A549 (cell line): Measurements from ENCODE around the gene LEKR1. TPM values are rescaled to one million over a fixed set of nuclear protein-coding genes. Genes with fewer than 3 reads are reported as not detected.

ENCODE experiments used
- ATAC-seq, 2 experiments: fragments of 200-7000 bp in 1 of 2; fragments of >200 bp in 1 of 2; cut with Nextera tagmentation in 1 of 2; cut with Tn5 transposase in 1 of 2; 3 replicates each; pipeline versions ENCODE4 v1.8.0 to v1.9.1; 2018 to 2020; ENCODE audit warnings: mild to moderate bottlenecking in 1 of 2, moderate library complexity in 1 of 2
- CTCF ChIA-PET: fragments of 300-600 bp; sonication (Branson Sonifier 250); formaldehyde crosslinking; extraction: SDS; loops from one replicate; lab custom pipeline; 2021; ENCODE audit warnings: antibody characterized with exemption, inconsistent platforms; lab: Yijun Ruan, JAX
- POLR2A ChIA-PET: fragments of 350-600 bp; formaldehyde crosslinking; extraction: SDS; loops from one replicate; lab custom pipeline; 2021; ENCODE audit warnings: antibody characterized with exemption, inconsistent platforms; lab: Yijun Ruan, JAX
- DNase-seq, 2 experiments: peaks; one replicate each; pipeline versions ENCODE4 v3.0.0 to v3.0.0-alpha.2; 2011 to 2016; ENCODE audit warnings: low read depth in 1 of 2, low spot score in 1 of 2
- FAIRE-seq: peaks from 2 replicates; lab custom pipeline; 2011; peaks lifted over from hg19 to GRCh38; lab: Jason Lieb, UNC
- H3K27ac ChIP-seq, 2 experiments: fragments of >200 bp; sonication (Bioruptor Twin); formaldehyde crosslinking; 3 replicates each; pipeline ENCODE4 v1.5.1; 2016 to 2017
- H3K4me1 ChIP-seq: fragments of >200 bp; sonication (Bioruptor Twin); formaldehyde crosslinking; 3 replicates; pipeline ENCODE4 v1.6.1; 2016
- H3K4me2 ChIP-seq: fragments of >200 bp; sonication (Bioruptor Twin); formaldehyde crosslinking; 3 replicates; pipeline ENCODE4 v1.6.1; 2016
- H3K4me3 ChIP-seq: fragments of >200 bp; sonication (Bioruptor Twin); formaldehyde crosslinking; 3 replicates; pipeline ENCODE4 v1.5.1; 2016
- H3K9me3 ChIP-seq: fragments of >200 bp; sonication (Bioruptor Twin); formaldehyde crosslinking; 3 replicates; pipeline ENCODE4 v1.6.1; 2016
- CEBPB ChIP-seq, 2 experiments: fragments of >200 bp in 1 of 2; sonication (Bioruptor Twin) in 1 of 2; formaldehyde crosslinking in 1 of 2; IDR thresholded peaks; 2 replicates each; pipeline ENCODE4 v1.6.1; 2012 to 2016
- FOSB ChIP-seq: fragments of 250-450 bp; sonication (Bioruptor Pico); IDR thresholded peaks from 2 replicates; pipeline ENCODE4 v1.5.0; 2020; ENCODE audit warnings: mild to moderate bottlenecking, moderate library complexity
- FOXS1 ChIP-seq: fragments of 250-450 bp; sonication (Bioruptor Pico); IDR thresholded peaks from 2 replicates; pipeline ENCODE4 v1.5.0; 2020; ENCODE audit warnings: mild to moderate bottlenecking, moderate library complexity
- GATA3 ChIP-seq: IDR thresholded peaks from 2 replicates; pipeline ENCODE4 v1.6.1; 2012; ENCODE audit warnings: borderline replicate concordance
- HMGXB4 ChIP-seq: fragments of 250-450 bp; sonication (Bioruptor Pico); IDR thresholded peaks from 2 replicates; pipeline ENCODE4 v1.5.0; 2021; ENCODE audit warnings: mild to moderate bottlenecking, moderate library complexity, borderline replicate concordance
- HOXB13 ChIP-seq: fragments of 250-450 bp; sonication (Bioruptor Pico); IDR thresholded peaks from 2 replicates; pipeline ENCODE4 v1.5.0; 2020; ENCODE audit warnings: low read depth, mild to moderate bottlenecking, moderate library complexity
- HOXB5 ChIP-seq: fragments of 250-450 bp; sonication (Bioruptor Pico); IDR thresholded peaks from 2 replicates; pipeline ENCODE4 v1.5.0; 2020; ENCODE audit warnings: mild to moderate bottlenecking, moderate library complexity
- JUN ChIP-seq, 2 experiments: fragments of >200 bp; sonication (Bioruptor Twin); formaldehyde crosslinking; IDR thresholded peaks; 2 replicates in 1 of 2; 3 replicates in 1 of 2; pipeline ENCODE4 v1.6.1; 2016 to 2017
- JUNB ChIP-seq: fragments of >200 bp; sonication (Bioruptor Twin); formaldehyde crosslinking; IDR thresholded peaks from 2 replicates; pipeline ENCODE4 v1.6.1; 2016
- MAFK ChIP-seq: fragments of 450-650 bp; IDR thresholded peaks from 2 replicates; pipeline ENCODE4 v1.6.1; 2014; ENCODE audit not compliant: partially characterized antibody
- MYC ChIP-seq: IDR thresholded peaks from 2 replicates; pipeline ENCODE4 v1.6.1; 2012; ENCODE audit warnings: mild to moderate bottlenecking, inconsistent platforms, low read length, improper control_type of control experiment, borderline replicate concordance
- POLR2A ChIP-seq: IDR thresholded peaks from 2 replicates; pipeline ENCODE4 v1.6.1; 2012; ENCODE audit warnings: mild to moderate bottlenecking, low read length
- POLR2AphosphoS2 ChIP-seq: conservative IDR thresholded peaks from 2 replicates; pipeline ENCODE4 v1.6.1; 2012; ENCODE audit warnings: low read length, improper control_type of control experiment, inconsistent platforms
- RAD21 ChIP-seq, 2 experiments: fragments of >200 bp in 1 of 2; sonication (Bioruptor Twin) in 1 of 2; formaldehyde crosslinking in 1 of 2; IDR thresholded peaks in 1 of 2; conservative IDR thresholded peaks in 1 of 2; 2 replicates in 1 of 2; 3 replicates in 1 of 2; pipeline ENCODE4 v1.6.1; 2012 to 2018; ENCODE audit warnings: inconsistent platforms in 1 of 2
- RARB ChIP-seq: fragments of 250-450 bp; sonication (Bioruptor Pico); IDR thresholded peaks from 2 replicates; pipeline ENCODE4 v1.8.0; 2021; ENCODE audit warnings: mild to moderate bottlenecking, moderate library complexity
- RCOR1 ChIP-seq: fragments of 150-350 bp; IDR thresholded peaks from 2 replicates; pipeline ENCODE4 v1.6.1; 2014; ENCODE audit warnings: antibody characterized with exemption, low read length, low read depth
- SMC3 ChIP-seq: fragments of >200 bp; sonication (Bioruptor Twin); formaldehyde crosslinking; IDR thresholded peaks from 3 replicates; pipeline ENCODE4 v1.6.1; 2018; ENCODE audit warnings: inconsistent platforms
- SREBF2 ChIP-seq: fragments of 450-650 bp; IDR thresholded peaks from 2 replicates; pipeline ENCODE4 v1.6.1; 2014; ENCODE audit warnings: mild to moderate bottlenecking, moderate library complexity
- ZFP36 ChIP-seq: fragments of 450-650 bp; IDR thresholded peaks from 2 replicates; pipeline ENCODE4 v1.6.1; 2014; ENCODE audit warnings: borderline replicate concordance; ENCODE audit not compliant: partially characterized antibody
- WGBS: methylation state at CpG from one replicate; pipeline ENCODE4 v1.1.6; 2017; ENCODE audit errors: missing lambda C conversion rate; 5-methylcytosine and 5-hydroxymethylcytosine counted together
- polyA plus RNA-seq, 4 experiments: library from polyadenylated mRNA; depleted of rRNA in 3 of 4; stranded (reverse); fragments of >200 nt; fragmentation: RNase III in 1 of 4; extraction: RNeasy Plus Mini Kit Qiagen cat#74134 plus additional on column Dnase treatment in 1 of 4; gene quantifications; 2 replicates in 3 of 4; 3 replicates in 1 of 4; pipeline ENCODE4 v1.2.3, GENCODE V29; 2011 to 2017
- TF ChIP-seq, protein P1 (sequence below): fragments of >200 bp; sonication (Bioruptor Twin); formaldehyde crosslinking; IDR thresholded peaks from 2 replicates; pipeline ENCODE4 v1.6.1; 2016
- TF ChIP-seq, protein P2 (sequence below): IDR thresholded peaks from 2 replicates; pipeline ENCODE4 v1.6.1; 2012
- TF ChIP-seq, protein P3 (sequence below): fragments of >200 bp; sonication (Bioruptor Twin); formaldehyde crosslinking; IDR thresholded peaks from 3 replicates; pipeline ENCODE4 v1.6.1; 2016
- TF ChIP-seq, protein P4 (sequence below): IDR thresholded peaks from 2 replicates; pipeline ENCODE4 v1.6.1; 2012

LEKR1 gene
- polyA plus RNA-seq, 2 of the 4 experiments (the other 2 are of a cell fraction) = 1.3 to 1.4 TPM

DNA sequence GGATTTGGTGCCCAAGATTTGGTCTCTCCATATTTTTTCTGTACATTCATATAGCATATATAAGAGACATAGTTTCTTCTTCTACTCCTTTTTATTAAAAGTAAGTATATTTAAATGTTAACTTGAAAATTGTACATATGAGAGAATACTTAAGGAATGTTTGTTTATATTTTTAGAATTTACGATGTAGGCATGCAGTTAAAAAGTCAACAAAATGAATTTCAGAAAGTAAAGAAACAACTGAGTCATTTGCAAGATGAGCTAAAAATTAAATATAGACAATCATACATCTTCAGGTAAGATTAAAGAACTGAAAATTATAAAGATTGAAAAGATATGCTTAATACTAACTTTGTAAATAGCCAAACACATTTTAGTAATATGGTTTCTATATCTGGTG lies 94.2 kb downstream of the LEKR1 start:
- TF ChIP-seq ZFP36 (no peak), GATA3 (no peak), SREBF2 (no peak), HOXB5 (CRISPR knock-in tag) (no peak)
- ATAC-seq (no peak), FAIRE-seq (no peak), DNase-seq (no peak)
- Histone ChIP-seq H3K27ac (no peak overlapping the region), H3K4me2 (no peak overlapping the region), H3K9me3 (no peaks in the 10 kb centered on the region), H3K4me3 (no peak overlapping the region), H3K4me1 (no peaks in the 10 kb centered on the region)
- CTCF ChIA-PET = no interaction called here
- WGBS = 42% methylated on average over 1 of the region's 1 CpG
- POLR2A ChIA-PET = no interaction called here

- FAIRE-seq = peak; percentile 65
- 86% methylated on average over 1 of the region's 1 CpG for WGBS
- no peak for DNase-seq
Measured at GRCh38 chr3:156923349-156923748, 97.2 kb downstream of the LEKR1 start.

DNA sequence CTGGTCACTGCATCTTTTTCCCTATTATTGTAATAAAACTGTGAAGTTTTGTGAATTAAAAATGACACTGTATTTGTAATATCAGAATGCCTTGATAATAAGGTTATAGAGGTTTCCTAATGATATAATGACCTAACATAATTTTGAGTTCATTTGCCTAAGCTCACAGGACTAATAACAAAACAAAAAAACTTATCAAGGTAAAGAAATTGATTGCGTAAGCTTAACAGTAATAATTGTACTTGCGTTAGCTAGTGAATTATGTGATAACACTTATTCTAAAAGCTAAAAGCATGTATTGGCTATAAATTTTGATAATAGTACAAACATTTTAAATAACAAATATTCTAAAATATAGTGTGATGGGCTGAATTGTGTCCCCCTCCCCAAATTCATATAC lies 112.6 kb downstream of the LEKR1 start:
- no peak overlapping the region for H3K4me3 ChIP-seq
- TF ChIP-seq FOSB (CRISPR knock-in tag) = no peak
- TF ChIP-seq CEBPB (IDR thresholded peaks at IDR 0.05) = 0 out of 4 replicates have a peak, but pooled peaks of 1 of the 2 experiments have one; percentile 14
- TF ChIP-seq POLR2AphosphoS2 = no peak
- TF ChIP-seq, all 56 proteins: peak for 1
- no peak for FAIRE-seq
- 91% methylated on average over 2 of the region's 2 CpGs for WGBS
- no peaks in the 10 kb centered on the region for H3K4me1 ChIP-seq
- no peaks in the 10 kb centered on the region for H3K9me3 ChIP-seq
- no peak for DNase-seq
- POLR2A ChIA-PET = interaction anchor here (0.9 kb wide), 1 partner anchor 112 kb away, joined by 3 read pairs; no protein-coding TSS in a partner anchor
- CTCF ChIA-PET = no interaction called here
- no peak overlapping the region for H3K27ac ChIP-seq
- ATAC-seq = no peak
- H3K4me2 ChIP-seq = no peak overlapping the region

More at GRCh38 chr3:156923349-156923748, 97.2 kb downstream of the LEKR1 start:
- CTCF ChIA-PET = no interaction called here
- POLR2A ChIA-PET = no interaction called here
- TF ChIP-seq HOXB13 (CRISPR knock-in tag) (no peak), JUN (IDR thresholded peaks at IDR 0.05) (no peak), FOXS1 (CRISPR knock-in tag) (no peak), RAD21 (conservative IDR thresholded peaks at IDR 0.05 in 1 of 2, IDR thresholded peaks at IDR 0.05 in 1 of 2) (no peak), RCOR1 (no peak), MYC (no peak), SMC3 (no peak), HMGXB4 (CRISPR knock-in tag) (no peak), MAFK (no peak), POLR2A (no peak), RARB (CRISPR knock-in tag) (no peak), JUNB (no peak)
- TF ChIP-seq, protein P1, sequence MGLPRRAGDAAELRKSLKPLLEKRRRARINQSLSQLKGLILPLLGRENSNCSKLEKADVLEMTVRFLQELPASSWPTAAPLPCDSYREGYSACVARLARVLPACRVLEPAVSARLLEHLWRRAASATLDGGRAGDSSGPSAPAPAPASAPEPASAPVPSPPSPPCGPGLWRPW = no peak
- TF ChIP-seq, protein P2, sequence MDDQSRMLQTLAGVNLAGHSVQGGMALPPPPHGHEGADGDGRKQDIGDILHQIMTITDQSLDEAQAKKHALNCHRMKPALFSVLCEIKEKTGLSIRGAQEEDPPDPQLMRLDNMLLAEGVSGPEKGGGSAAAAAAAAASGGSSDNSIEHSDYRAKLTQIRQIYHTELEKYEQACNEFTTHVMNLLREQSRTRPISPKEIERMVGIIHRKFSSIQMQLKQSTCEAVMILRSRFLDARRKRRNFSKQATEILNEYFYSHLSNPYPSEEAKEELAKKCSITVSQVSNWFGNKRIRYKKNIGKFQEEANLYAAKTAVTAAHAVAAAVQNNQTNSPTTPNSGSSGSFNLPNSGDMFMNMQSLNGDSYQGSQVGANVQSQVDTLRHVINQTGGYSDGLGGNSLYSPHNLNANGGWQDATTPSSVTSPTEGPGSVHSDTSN = no peak
- TF ChIP-seq, protein P3, sequence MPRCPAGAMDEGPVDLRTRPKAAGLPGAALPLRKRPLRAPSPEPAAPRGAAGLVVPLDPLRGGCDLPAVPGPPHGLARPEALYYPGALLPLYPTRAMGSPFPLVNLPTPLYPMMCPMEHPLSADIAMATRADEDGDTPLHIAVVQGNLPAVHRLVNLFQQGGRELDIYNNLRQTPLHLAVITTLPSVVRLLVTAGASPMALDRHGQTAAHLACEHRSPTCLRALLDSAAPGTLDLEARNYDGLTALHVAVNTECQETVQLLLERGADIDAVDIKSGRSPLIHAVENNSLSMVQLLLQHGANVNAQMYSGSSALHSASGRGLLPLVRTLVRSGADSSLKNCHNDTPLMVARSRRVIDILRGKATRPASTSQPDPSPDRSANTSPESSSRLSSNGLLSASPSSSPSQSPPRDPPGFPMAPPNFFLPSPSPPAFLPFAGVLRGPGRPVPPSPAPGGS = no peak
- TF ChIP-seq, protein P4, sequence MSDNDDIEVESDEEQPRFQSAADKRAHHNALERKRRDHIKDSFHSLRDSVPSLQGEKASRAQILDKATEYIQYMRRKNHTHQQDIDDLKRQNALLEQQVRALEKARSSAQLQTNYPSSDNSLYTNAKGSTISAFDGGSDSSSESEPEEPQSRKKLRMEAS = no peak
- H3K9me3 ChIP-seq = peaks cover 4% of the 10 kb centered on the region; the same call in 1 of the 3 replicates
- no peak overlapping the region for H3K27ac ChIP-seq
- no peak overlapping the region for H3K4me2 ChIP-seq
- no peak for ATAC-seq
- H3K4me3 ChIP-seq = no peak overlapping the region
- no peaks in the 10 kb centered on the region for H3K4me1 ChIP-seq
